ENCODE measurements around the gene HPSE. TPM values are rescaled to one million over a fixed set of nuclear protein-coding genes. Genes with fewer than 3 reads are reported as not detected.

Gene HPSE
- total and polyA plus RNA-seq, 4 donors, result 1.9 to 8.3 (median 5.5) TPM

GRCh38 chr4:83323136-83323535, 11.5 kb downstream of the HPSE start:
- Histone ChIP-seq H3K27ac (ENCODE audit: low read depth in 1 of 2, low read length in 1 of 2) (no peak overlapping the region), H3K9me3 (ENCODE audit: control insufficient read depth in 4 of 4, insufficient read depth in 3 of 4, low read length in 3 of 4) (no peaks in the 10 kb centered on the region), H3K36me3 (ENCODE audit: control insufficient read depth in 4 of 4, insufficient read depth in 4 of 4, low read length in 4 of 4) (no peaks in the 10 kb centered on the region), H3K4me1 (ENCODE audit: control insufficient read depth in 5 of 5, insufficient read depth in 5 of 5, low read length in 5 of 5) (no peaks in the 10 kb centered on the region), H3K9ac (ENCODE audit: insufficient read depth in 1 of 2, low read length in 2 of 2) (no peak overlapping the region), H3K4me3 (no peak overlapping the region), H3K27me3 (ENCODE audit: control insufficient read depth in 3 of 3, insufficient read depth in 3 of 3, low read length in 2 of 3) (no peaks in the 10 kb centered on the region)
- no peak for TF ChIP-seq CTCF (IDR thresholded peaks at IDR 0.05; ENCODE audit: control extremely low read depth, extremely low read depth)
- DNase-seq (no peak), ATAC-seq (ENCODE audit: insufficient read depth, low FRiP score) (no peak)
- WGBS, 2 donors, result 73 to 85% methylated on average over 3 of the region's 3 CpGs

GRCh38 chr4:83320548-83320947, 14.1 kb downstream of the HPSE start:
- Histone ChIP-seq H3K36me3 (ENCODE audit: control insufficient read depth in 4 of 4, insufficient read depth in 4 of 4, low read length in 4 of 4) (no peaks in the 10 kb centered on the region), H3K27me3 (ENCODE audit: control insufficient read depth in 3 of 3, insufficient read depth in 3 of 3, low read length in 2 of 3) (no peaks in the 10 kb centered on the region), H3K9me3 (ENCODE audit: control insufficient read depth in 4 of 4, insufficient read depth in 3 of 4, low read length in 3 of 4) (no peaks in the 10 kb centered on the region), H3K4me1 (ENCODE audit: control insufficient read depth in 5 of 5, insufficient read depth in 5 of 5, low read length in 5 of 5) (no peaks in the 10 kb centered on the region), H3K4me3 (no peak overlapping the region), H3K27ac (ENCODE audit: low read depth in 1 of 2, low read length in 1 of 2) (no peak overlapping the region), H3K9ac (ENCODE audit: insufficient read depth in 1 of 2, low read length in 2 of 2) (no peak overlapping the region)
- TF ChIP-seq CTCF (IDR thresholded peaks at IDR 0.05; ENCODE audit: control extremely low read depth, extremely low read depth), result no peak
- peak; percentile 23 to 49 (median 25) for DNase-seq
- WGBS, 2 donors, result 2 to 31% methylated on average over 5 of the region's 5 CpGs
- peak; percentile 43 for ATAC-seq (ENCODE audit: insufficient read depth, low FRiP score)

DNA sequence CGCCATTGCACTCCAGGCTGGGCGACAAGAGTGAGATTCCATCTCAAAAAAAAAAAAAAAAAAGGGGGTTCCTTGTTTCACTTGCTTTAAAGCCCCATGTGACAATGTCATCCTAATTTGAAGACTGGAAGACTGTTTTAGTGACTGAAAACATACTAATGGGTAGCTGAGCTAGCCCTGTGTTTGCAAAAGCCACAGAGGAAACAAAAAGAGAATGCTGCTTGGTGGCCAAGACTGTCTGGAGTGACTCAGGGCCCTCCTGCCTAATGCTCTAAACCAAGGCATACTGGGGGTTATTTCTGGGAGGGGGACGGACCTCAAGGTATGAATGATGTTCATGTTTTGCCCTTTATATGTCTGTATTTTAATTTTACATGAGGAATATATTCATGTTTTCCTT, 16.0 kb downstream of the HPSE start:
- 46 to 76% methylated on average over 3 of the region's 3 CpGs for WGBS, 2 donors
- H3K27me3 ChIP-seq (ENCODE audit: control insufficient read depth in 3 of 3, insufficient read depth in 3 of 3, low read length in 2 of 3), result no peaks in the 10 kb centered on the region
- ATAC-seq (ENCODE audit: insufficient read depth, low FRiP score), result no peak

More for the DNA sequence above, 16.0 kb downstream of the HPSE start:
- no peaks in the 10 kb centered on the region for H3K4me1 ChIP-seq (ENCODE audit: control insufficient read depth in 5 of 5, insufficient read depth in 5 of 5, low read length in 5 of 5)
- H3K9ac ChIP-seq (ENCODE audit: insufficient read depth in 1 of 2, low read length in 2 of 2), result no peak overlapping the region
- DNase-seq, result no peak
- no peak overlapping the region for H3K4me3 ChIP-seq
- H3K27ac ChIP-seq (ENCODE audit: low read depth in 1 of 2, low read length in 1 of 2), result no peak overlapping the region
- H3K36me3 ChIP-seq (ENCODE audit: control insufficient read depth in 4 of 4, insufficient read depth in 4 of 4, low read length in 4 of 4), result no peaks in the 10 kb centered on the region
- no peak for TF ChIP-seq CTCF (IDR thresholded peaks at IDR 0.05; ENCODE audit: control extremely low read depth, extremely low read depth)
- no peaks in the 10 kb centered on the region for H3K9me3 ChIP-seq (ENCODE audit: control insufficient read depth in 4 of 4, insufficient read depth in 3 of 4, low read length in 3 of 4)

Data from lung (tissue), 12 donors.